ENCODE data around the gene RARG. TPM values are rescaled to one million over a fixed set of nuclear protein-coding genes. Genes with fewer than 3 reads are reported as not detected.

RARG gene
- total RNA-seq, 6 donors from 2014 or later: 21.2 to 43.0 (median 32.1) TPM

DNA sequence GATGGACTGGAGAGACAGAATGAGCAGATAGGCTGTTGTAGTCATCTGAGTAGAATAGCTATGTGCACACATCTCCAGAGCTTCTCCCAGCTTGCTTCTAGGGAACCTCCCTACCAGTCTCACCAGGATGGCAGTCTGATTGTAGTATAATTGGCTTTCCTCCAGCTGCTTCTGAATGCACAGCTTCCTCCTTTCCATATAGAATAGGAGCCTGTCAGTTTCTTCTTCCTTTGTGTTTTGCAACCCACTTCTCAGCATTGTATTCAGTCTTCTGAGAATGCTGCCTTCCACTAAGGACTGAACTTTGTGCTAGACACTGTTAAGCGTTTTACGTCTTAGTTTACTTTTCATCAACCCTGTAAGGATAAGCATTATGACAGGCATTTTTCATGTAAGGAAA is 49.1 kb downstream of the RARG start:
- no peaks in the 10 kb centered on the region for H3K9me3 ChIP-seq
- WGBS, 2 donors: 24 to 42% methylated on average over 2 of the region's 2 CpGs
- peaks cover 34 to 41% (median 38%) of the 10 kb centered on the region in 4 donors for H3K4me1 ChIP-seq
- H3K27ac ChIP-seq: peak overlapping the region in 1 of 4 donors; percentile 10
- no peaks in the 10 kb centered on the region for H3K27me3 ChIP-seq
- peaks cover 39 to 60% (median 45%) of the 10 kb centered on the region in 4 donors for H3K36me3 ChIP-seq
- ATAC-seq (ENCODE audit: low FRiP score in 2 of 2): no peak
- TF ChIP-seq POLR2AphosphoS5 (IDR thresholded peaks at IDR 0.05): no peak
- DNase-seq: no peak
- no peak overlapping the region for H3K4me3 ChIP-seq

DNA sequence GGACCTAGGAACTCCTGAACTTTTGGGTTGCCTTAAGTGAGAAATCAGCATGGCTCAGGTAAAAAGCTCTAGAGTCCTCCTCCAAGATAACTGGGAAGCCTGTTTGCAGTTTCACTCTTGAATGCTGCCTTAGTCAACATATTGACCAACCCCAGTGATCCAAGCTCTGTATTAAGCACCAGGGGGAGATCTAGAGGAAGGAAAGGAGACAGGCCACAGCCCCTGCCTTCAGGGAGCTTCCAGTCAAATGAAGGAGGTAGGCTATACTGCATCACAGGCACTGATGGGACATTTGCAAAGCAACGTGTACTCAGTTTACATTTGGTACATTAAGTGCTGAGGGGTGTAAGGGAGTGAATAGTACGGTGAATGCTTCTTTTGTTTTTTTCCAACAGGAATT is 50.1 kb downstream of the RARG start:
- WGBS, 2 donors: 69% methylated on average over 2 of the region's 2 CpGs
- ATAC-seq (ENCODE audit: low FRiP score in 2 of 2) (no peak), DNase-seq (no peak)
- peak overlapping the region in 3 of 4 donors; percentile 79 to 87 (median 83) for H3K4me3 ChIP-seq
- peak overlapping the region in 1 of 4 donors; percentile 98 for H3K27ac ChIP-seq
- no peaks in the 10 kb centered on the region for H3K9me3 ChIP-seq
- no peaks in the 10 kb centered on the region for H3K27me3 ChIP-seq
- H3K36me3 ChIP-seq: peaks cover 29 to 50% (median 36%) of the 10 kb centered on the region in 4 donors
- TF ChIP-seq, protein P1, sequence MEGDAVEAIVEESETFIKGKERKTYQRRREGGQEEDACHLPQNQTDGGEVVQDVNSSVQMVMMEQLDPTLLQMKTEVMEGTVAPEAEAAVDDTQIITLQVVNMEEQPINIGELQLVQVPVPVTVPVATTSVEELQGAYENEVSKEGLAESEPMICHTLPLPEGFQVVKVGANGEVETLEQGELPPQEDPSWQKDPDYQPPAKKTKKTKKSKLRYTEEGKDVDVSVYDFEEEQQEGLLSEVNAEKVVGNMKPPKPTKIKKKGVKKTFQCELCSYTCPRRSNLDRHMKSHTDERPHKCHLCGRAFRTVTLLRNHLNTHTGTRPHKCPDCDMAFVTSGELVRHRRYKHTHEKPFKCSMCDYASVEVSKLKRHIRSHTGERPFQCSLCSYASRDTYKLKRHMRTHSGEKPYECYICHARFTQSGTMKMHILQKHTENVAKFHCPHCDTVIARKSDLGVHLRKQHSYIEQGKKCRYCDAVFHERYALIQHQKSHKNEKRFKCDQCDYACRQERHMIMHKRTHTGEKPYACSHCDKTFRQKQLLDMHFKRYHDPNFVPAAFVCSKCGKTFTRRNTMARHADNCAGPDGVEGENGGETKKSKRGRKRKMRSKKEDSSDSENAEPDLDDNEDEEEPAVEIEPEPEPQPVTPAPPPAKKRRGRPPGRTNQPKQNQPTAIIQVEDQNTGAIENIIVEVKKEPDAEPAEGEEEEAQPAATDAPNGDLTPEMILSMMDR (IDR thresholded peaks at IDR 0.05): no peak
- TF ChIP-seq POLR2A (IDR thresholded peaks at IDR 0.05) (no peak), POLR2AphosphoS5 (IDR thresholded peaks at IDR 0.05) (no peak), EP300 (IDR thresholded peaks at IDR 0.05) (no peak)
- H3K4me1 ChIP-seq: peaks cover 34 to 41% (median 38%) of the 10 kb centered on the region in 4 donors

DNA sequence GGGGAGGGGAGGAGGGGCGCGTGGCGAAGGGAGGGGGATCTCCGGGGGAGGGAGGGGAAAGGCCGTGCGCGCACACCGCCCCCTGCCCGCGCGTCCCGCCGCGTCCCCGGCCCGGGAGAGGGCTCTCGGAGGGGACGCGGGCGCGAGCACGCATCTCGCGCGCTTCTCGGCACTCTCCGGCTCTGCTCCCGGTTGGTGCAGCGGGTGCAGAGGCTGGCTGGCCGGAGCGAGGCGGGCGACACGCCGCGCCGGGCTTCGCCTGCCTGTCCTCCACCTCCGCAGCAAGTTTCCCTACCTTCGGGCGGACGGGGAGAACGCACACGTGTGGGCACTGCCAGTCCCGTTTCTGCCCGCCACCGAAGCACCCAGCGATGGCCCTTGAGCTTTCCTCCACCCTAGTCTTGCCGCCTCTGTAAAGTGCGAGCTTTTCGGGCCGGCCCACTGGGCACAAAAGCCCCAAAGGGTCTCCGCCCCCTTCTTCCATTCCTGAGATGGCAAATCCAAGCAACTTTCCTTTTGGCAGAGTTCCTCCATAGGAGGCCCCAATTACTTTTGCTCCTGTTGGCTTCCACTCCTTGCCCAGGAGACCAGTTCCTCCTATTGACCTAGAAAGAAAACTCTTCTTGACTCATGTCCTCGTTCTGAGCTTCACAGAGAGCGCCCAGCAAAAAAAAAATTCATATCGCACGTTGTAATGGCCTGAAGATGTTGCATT is 50.9 kb downstream of the RARG start:
- no peak for TF ChIP-seq POLR2AphosphoS5 (IDR thresholded peaks at IDR 0.05)
- no peak for TF ChIP-seq EP300 (IDR thresholded peaks at IDR 0.05)
- no peak for TF ChIP-seq POLR2A (IDR thresholded peaks at IDR 0.05)
- TF ChIP-seq, protein P1 (IDR thresholded peaks at IDR 0.05): no peak
- WGBS, 2 donors: 5 to 11% methylated on average over 9 to 10 of the region's 57 CpGs

DNA sequence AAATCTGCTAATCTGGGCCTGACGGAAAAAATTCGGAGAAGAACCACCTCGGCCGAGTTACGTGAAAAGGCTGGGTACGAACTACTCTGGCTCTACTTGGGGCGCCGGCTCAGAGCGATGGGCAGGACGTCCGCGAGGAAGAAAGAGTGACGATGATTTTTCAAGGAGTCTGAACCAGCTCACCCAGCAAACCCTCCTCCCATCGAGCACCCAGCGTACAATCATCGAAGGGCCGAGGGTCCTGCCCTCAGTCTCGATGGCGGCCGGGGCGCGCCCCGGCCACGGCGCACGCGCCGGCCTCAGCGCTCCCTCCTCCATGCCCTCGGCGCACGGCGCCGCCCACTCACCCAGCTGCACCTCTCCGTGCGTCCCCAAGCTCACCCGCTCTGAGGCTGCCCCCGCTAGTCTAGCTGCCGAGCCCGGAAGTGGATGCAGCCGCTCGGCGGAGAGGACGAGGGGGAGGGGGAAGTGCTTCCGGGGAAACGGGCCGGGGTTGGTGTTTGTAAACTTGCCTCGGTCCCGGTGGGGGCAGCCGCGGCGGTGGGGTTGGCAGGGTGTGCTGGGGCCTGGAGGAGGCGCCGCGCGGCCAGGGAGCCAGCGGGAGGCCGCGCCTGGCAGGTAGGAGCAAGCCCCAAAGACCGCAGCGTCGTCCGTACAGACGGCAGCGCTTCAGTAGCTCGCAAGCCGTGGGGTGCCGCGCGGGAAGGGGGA is 51.6 kb downstream of the RARG start, which contains the start of the genes CSAD and ZNF740:
TSS of gene CSAD (minus strand) at position 706 of the 711 bp plus-strand sequence. CDS start 7,455 bp downstream, outside the sequence.
TSS of gene ZNF740 (plus strand) at position 503 of the 711 bp plus-strand sequence. CDS start 1,262 bp downstream, outside the sequence.
- peaks cover 34 to 44% (median 38%) of the 10 kb centered on the region in 4 donors for H3K4me1 ChIP-seq
- peaks cover 17 to 34% (median 20%) of the 10 kb centered on the region in 4 donors for H3K36me3 ChIP-seq
- H3K9me3 ChIP-seq: no peaks in the 10 kb centered on the region
- peak; percentile 99 for ATAC-seq (ENCODE audit: low FRiP score in 2 of 2)
- TF ChIP-seq POLR2AphosphoS5 (IDR thresholded peaks at IDR 0.05) (peak; percentile 88 to 93), EP300 (IDR thresholded peaks at IDR 0.05) (peak in 2 of 4 donors; percentile 3 to 71), POLR2A (IDR thresholded peaks at IDR 0.05) (peak in 3 of 4 donors; percentile 58 to 88 (median 80))
- TF ChIP-seq, protein P1 (IDR thresholded peaks at IDR 0.05): peak in 1 of 6 experiments; percentile 29
- DNase-seq: peak; percentile 99
- 0% methylated on average over 14 to 51 of the region's 70 CpGs for WGBS, 2 donors
- H3K4me3 ChIP-seq: peak within 1 kb of the TSS; percentile 67 to 87 (median 81)
- no peaks in the 10 kb centered on the region for H3K27me3 ChIP-seq
- peak within 1 kb of the TSS; percentile 93 to 98 (median 96) for H3K27ac ChIP-seq

More for the DNA sequence above, 50.9 kb downstream of the RARG start:
- peak; percentile 83 to 95 for DNase-seq
- H3K9me3 ChIP-seq: no peaks in the 10 kb centered on the region
- peak overlapping the region; percentile 93 to 98 (median 96) for H3K27ac ChIP-seq
- peak overlapping the region; percentile 67 to 87 (median 81) for H3K4me3 ChIP-seq
- H3K4me1 ChIP-seq: peaks cover 34 to 41% (median 38%) of the 10 kb centered on the region in 4 donors
- peak; percentile 85 to 88 for ATAC-seq (ENCODE audit: low FRiP score in 2 of 2)
- H3K27me3 ChIP-seq: no peaks in the 10 kb centered on the region
- H3K36me3 ChIP-seq: peaks cover 21 to 41% (median 27%) of the 10 kb centered on the region in 4 donors
